HepG2 (cell line): ENCODE measurements around the gene OR9A4. TPM values are rescaled to one million over a fixed set of nuclear protein-coding genes. Genes with fewer than 3 reads are reported as not detected.

Source experiments
- ATAC-seq: fragments of 200-7000 bp; cut with Tn5 transposase; 3 replicates; pipeline ENCODE4 v1.9.1; 2020; ENCODE audit warnings: mild to moderate bottlenecking, moderate library complexity
- Bru-seq: library from RNA; stranded (reverse); fragments of 400-500 nt; gene quantifications from one replicate; lab custom pipeline; 2021; lab: Mats Ljungman, UMichigan
- BruChase-seq, 2 experiments: library from RNA; stranded (reverse); fragments of 400-500 nt; gene quantifications; one replicate each; lab custom pipeline; 2021; lab: Mats Ljungman, UMichigan
- BruUV-seq: library from RNA; stranded (reverse); fragments of 400-500 nt; replicated peaks from 2 replicates; lab custom pipeline; 2021; lab: Mats Ljungman, UMichigan
- CTCF ChIA-PET: fragments of 300-600 bp; formaldehyde crosslinking; extraction: SDS; loops from one replicate; lab custom pipeline; 2021; ENCODE audit warnings: low total read pairs, inconsistent platforms, low intra/inter-chr PET ratio; lab: Yijun Ruan, JAX
- POLR2A ChIA-PET: fragments of 350-600 bp; sonication (Branson Sonifier 250); formaldehyde crosslinking; loops from one replicate; lab custom pipeline; 2020; ENCODE audit warnings: antibody characterized with exemption, inconsistent platforms; lab: Yijun Ruan, JAX
- DNase-seq: peaks from one replicate; pipeline ENCODE4 v3.0.0-alpha.2; 2015; ENCODE audit warnings: low spot score
- FAIRE-seq: peaks from 3 replicates; lab custom pipeline; 2011; peaks lifted over from hg19 to GRCh38; lab: Jason Lieb, UNC
- H2AFZ ChIP-seq: one replicate; pipeline ENCODE4 v1.6.1; 2011; ENCODE audit warnings: low read length, inconsistent platforms
- H3K27ac ChIP-seq: fragments of 300-600 bp; 3 replicates; pipeline ENCODE4 v1.8.0; 2011; ENCODE audit warnings: mixed run types, mild to moderate bottlenecking, mixed read lengths, low read length, inconsistent platforms; ENCODE audit not compliant: insufficient read depth; ENCODE audit errors: extremely low read length
- H3K27me3 ChIP-seq, 2 experiments: fragments of 200-600 bp in 1 of 2; 2 replicates in 1 of 2; 3 replicates in 1 of 2; pipeline versions ENCODE4 v1.6.0 to v1.8.0; 2011; ENCODE audit warnings: low read length in 2 of 2, mild to moderate bottlenecking in 2 of 2, moderate library complexity in 2 of 2, inconsistent platforms in 1 of 2; ENCODE audit not compliant: insufficient read depth in 2 of 2, control insufficient read depth in 1 of 2
- H3K36me3 ChIP-seq, 2 experiments: fragments of 200-600 bp in 1 of 2; replicated peaks in 1 of 2; 2 replicates in 1 of 2; 3 replicates in 1 of 2; pipeline versions ENCODE4 v1.5.1 to v1.8.0; 2011; ENCODE audit warnings: low read length in 2 of 2, inconsistent platforms in 1 of 2; ENCODE audit not compliant: insufficient read depth in 2 of 2, control insufficient read depth in 1 of 2
- H3K4me1 ChIP-seq: 2 replicates; pipeline ENCODE4 v1.5.1; 2012; ENCODE audit warnings: low read length, inconsistent platforms; ENCODE audit not compliant: insufficient read depth
- H3K4me2 ChIP-seq: 2 replicates; pipeline ENCODE4 v1.6.0; 2011; ENCODE audit warnings: low read depth, low read length, inconsistent platforms
- H3K4me3 ChIP-seq, 3 experiments: fragments of 200-600 bp in 1 of 3; sonication (generic), shearing (Covaris generic) in 1 of 3; replicated peaks in 1 of 3; 2 replicates each; pipeline ENCODE4 v1.5.1; 2011 to 2016; ENCODE audit warnings: low read length in 3 of 3, inconsistent platforms in 2 of 3, low read depth in 2 of 3, mild to moderate bottlenecking in 2 of 3, control low read depth in 1 of 3, mixed read lengths in 1 of 3; ENCODE audit not compliant: insufficient read depth in 1 of 3
- H3K79me2 ChIP-seq: one replicate; pipeline ENCODE4 v1.6.1; 2011; ENCODE audit warnings: low read length, inconsistent platforms; ENCODE audit not compliant: insufficient read depth
- H3K9ac ChIP-seq: 2 replicates; pipeline ENCODE4 v1.6.0; 2011; ENCODE audit warnings: mild to moderate bottlenecking, low read depth, low read length, inconsistent platforms; ENCODE audit not compliant: insufficient read depth
- H3K9me3 ChIP-seq: 2 replicates; pipeline ENCODE4 v1.5.1; 2012; ENCODE audit warnings: mild to moderate bottlenecking, low read length
- H4K20me1 ChIP-seq: 2 replicates; pipeline ENCODE4 v1.6.0; 2011; ENCODE audit warnings: inconsistent platforms, mild to moderate bottlenecking, low read length, moderate library complexity; ENCODE audit not compliant: insufficient read depth
- EHMT2 ChIP-seq: fragments of 200-600 bp; sonication (generic); IDR thresholded peaks from 2 replicates; pipeline ENCODE4 v1.7.0; 2017; ENCODE audit warnings: antibody characterized with exemption, low read depth, low read length, borderline replicate concordance
- HNF4A ChIP-seq: sonication (generic); formaldehyde crosslinking; IDR thresholded peaks from 2 replicates; pipeline ENCODE4 v1.4.0; 2020; ENCODE audit warnings: missing genetic modification reagents
- NR3C1 ChIP-seq: sonication (generic); formaldehyde crosslinking; IDR thresholded peaks from 2 replicates; pipeline ENCODE4 v1.4.0; 2020; ENCODE audit warnings: missing genetic modification reagents
- U2AF2 ChIP-seq: fragments of 200-400 bp; formaldehyde crosslinking; IDR thresholded peaks from 2 replicates; pipeline ENCODE4 v1.6.1; 2017; ENCODE audit warnings: low read depth, mild to moderate bottlenecking, low read length
- ZNF331 ChIP-seq: sonication (generic); formaldehyde crosslinking; IDR thresholded peaks from 2 replicates; pipeline ENCODE4 v1.4.0; 2020; ENCODE audit warnings: missing genetic modification reagents
- ZNF83 ChIP-seq: sonication (generic); formaldehyde crosslinking; IDR thresholded peaks from 2 replicates; pipeline ENCODE4 v1.4.0; 2020; ENCODE audit warnings: missing genetic modification reagents, mild to moderate bottlenecking, borderline replicate concordance
- WGBS: methylation state at CpG from one replicate; pipeline ENCODE4 v1.1.6; 2017; ENCODE audit warnings: low lambda C conversion rate; 5-methylcytosine and 5-hydroxymethylcytosine counted together
- in situ Hi-C: cut with HindIII; loops from 2 replicates; pipeline ENCODE4 v1.10.0; 2017; ENCODE audit warnings: low pct_unique_long_range_greater_than_20kb; ENCODE audit not compliant: extremely low pct_ligation_motif_present
- intact Hi-C: fragments of 100-400 bp; cut with micrococcal nuclease; formaldehyde crosslinking; loops from one replicate; pipeline ENCODE4 v1.10.0; 2022; ENCODE audit not compliant: unreplicated experiment
- long read RNA-seq, 2 experiments: library from RNA in 1 of 2; library from polyadenylated mRNA in 1 of 2; stranded (forward) in 1 of 2; unstranded in 1 of 2; transcript quantifications; one replicate each; pipeline ENCODE4 v2.0.0, GENCODE V29; 2019 to 2022
- polyA minus RNA-seq, 3 experiments: library from RNA; depleted of rRNA, polyadenylated mRNA; stranded (reverse); fragments of >200 nt; gene quantifications; 2 replicates each; pipeline ENCODE4 v1.2.3, GENCODE V29; 2011; ENCODE audit warnings: low replicate concordance in 1 of 3
- polyA plus RNA-seq, 8 experiments: library from polyadenylated mRNA; depleted of rRNA in 3 of 8; stranded (reverse) in 7 of 8; unstranded in 1 of 8; fragments of >200 nt; fragmentation: Illumina TruSeq in 4 of 8; extraction: Trizol in 4 of 8; gene quantifications; 2 replicates each; pipeline versions ENCODE4 v1.2.1 to v1.2.3, GENCODE V29; 2011 to 2016; ENCODE audit warnings: low read depth in 4 of 8, missing spikeins in 1 of 8, mixed read lengths in 1 of 8; ENCODE audit not compliant: insufficient read depth in 1 of 8
- total RNA-seq, 5 experiments: library from RNA; depleted of rRNA; stranded (reverse); fragments of >200 nt; fragmentation: Illumina TruSeq; extraction: Trizol; gene quantifications; 2 replicates each; pipeline ENCODE4 v1.2.3, GENCODE V29; 2016; ENCODE audit warnings: low read depth in 1 of 5
- TF ChIP-seq, protein P1 (sequence below): sonication (generic); formaldehyde crosslinking; IDR thresholded peaks from 2 replicates; pipeline ENCODE4 v1.9.0; 2021; ENCODE audit warnings: missing genetic modification reagents, mild to moderate bottlenecking, borderline replicate concordance
- TF ChIP-seq, protein P2 (sequence below): IDR thresholded peaks from 2 replicates; pipeline ENCODE4 v1.6.1; 2016

Gene OR9A4, protein sequence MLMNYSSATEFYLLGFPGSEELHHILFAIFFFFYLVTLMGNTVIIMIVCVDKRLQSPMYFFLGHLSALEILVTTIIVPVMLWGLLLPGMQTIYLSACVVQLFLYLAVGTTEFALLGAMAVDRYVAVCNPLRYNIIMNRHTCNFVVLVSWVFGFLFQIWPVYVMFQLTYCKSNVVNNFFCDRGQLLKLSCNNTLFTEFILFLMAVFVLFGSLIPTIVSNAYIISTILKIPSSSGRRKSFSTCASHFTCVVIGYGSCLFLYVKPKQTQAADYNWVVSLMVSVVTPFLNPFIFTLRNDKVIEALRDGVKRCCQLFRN
- total RNA-seq (2016; rRNA removed; fragmentation: Illumina TruSeq; extraction: Trizol): not detected in 2 replicates
- total RNA-seq (2016; cell fraction: cytosol; rRNA removed; fragmentation: Illumina TruSeq; extraction: Trizol; ENCODE audit: low read depth): not detected in 2 replicates
- total RNA-seq (2016; cell fraction: insoluble cytoplasmic fraction; rRNA removed; fragmentation: Illumina TruSeq; extraction: Trizol): not detected in 2 replicates
- not detected in 2 replicates for total RNA-seq (2016; cell fraction: membrane; rRNA removed; fragmentation: Illumina TruSeq; extraction: Trizol)
- total RNA-seq (2016; cell fraction: nucleus; rRNA removed; fragmentation: Illumina TruSeq; extraction: Trizol): 0.31 and 0.37 TPM in 2 replicates
- 0.10 TPM in 1 of 2 replicates, not detected in the other for polyA plus RNA-seq (2011; rRNA removed)
- not detected in 2 replicates for polyA plus RNA-seq (2011; cell fraction: cytosol; rRNA removed)
- polyA plus RNA-seq (2011; cell fraction: nucleus; rRNA removed): 0.16 and 0.33 TPM in 2 replicates
- polyA plus RNA-seq (2012): not detected in 2 replicates
- not detected in 2 replicates for polyA plus RNA-seq (2016; cell fraction: cytosol; fragmentation: Illumina TruSeq; extraction: Trizol; ENCODE audit: low read depth)
- not detected in 2 replicates for polyA plus RNA-seq (2016; cell fraction: insoluble cytoplasmic fraction; fragmentation: Illumina TruSeq; extraction: Trizol; ENCODE audit: low read depth)
- not detected in 2 replicates for polyA plus RNA-seq (2016; cell fraction: membrane; fragmentation: Illumina TruSeq; extraction: Trizol; ENCODE audit: low read depth)
- not detected in 2 replicates for polyA plus RNA-seq (2016; cell fraction: nucleus; fragmentation: Illumina TruSeq; extraction: Trizol; ENCODE audit: insufficient read depth, low read depth)
- 1.0 TPM in 1 of 2 replicates, not detected in the other for polyA minus RNA-seq (2011; rRNA and poly(A)+ RNA removed; ENCODE audit: low replicate concordance)
- not detected in 2 replicates for polyA minus RNA-seq (2011; cell fraction: cytosol; rRNA and poly(A)+ RNA removed)
- 3.7 and 3.9 TPM in 2 replicates for polyA minus RNA-seq (2011; cell fraction: nucleus; rRNA and poly(A)+ RNA removed)
- Bru-seq, nascent RNA: percentile 41 among the genes with signal in this experiment
- percentile 40 among the genes with signal in this experiment for BruChase-seq, experiment 1, labeled RNA remaining after a 6-hour chase
- percentile 54 among the genes with signal in this experiment for BruChase-seq, experiment 2, labeled RNA remaining after a 2-hour chase
- long read RNA-seq, experiment 1: 0 reads
- long read RNA-seq, experiment 2: 0 reads

DNA sequence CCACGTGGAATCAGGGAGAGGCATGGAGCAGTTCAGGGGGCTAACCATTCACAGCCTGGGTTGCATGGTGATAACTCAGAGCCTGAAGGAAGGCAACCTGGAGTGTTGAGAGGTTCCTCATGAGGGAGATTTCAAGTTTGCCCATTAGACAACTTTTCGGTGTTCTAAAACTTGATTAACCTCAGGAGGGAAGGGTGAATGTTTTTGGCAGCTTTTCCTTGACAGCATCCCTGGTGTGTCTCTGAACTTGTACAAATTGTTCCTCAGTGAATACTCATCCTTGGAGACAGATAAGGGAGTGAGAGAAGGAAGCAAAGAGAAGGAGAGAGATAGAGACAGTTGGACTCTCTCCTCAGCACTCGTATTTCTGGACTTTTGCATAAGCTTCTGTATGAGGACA, at the start of gene OR9A4:
TSS of gene OR9A4 (plus strand) at position 301 of the 400 bp plus-strand sequence. CDS start 2,477 bp downstream, outside the sequence.
- TF ChIP-seq, protein P1, sequence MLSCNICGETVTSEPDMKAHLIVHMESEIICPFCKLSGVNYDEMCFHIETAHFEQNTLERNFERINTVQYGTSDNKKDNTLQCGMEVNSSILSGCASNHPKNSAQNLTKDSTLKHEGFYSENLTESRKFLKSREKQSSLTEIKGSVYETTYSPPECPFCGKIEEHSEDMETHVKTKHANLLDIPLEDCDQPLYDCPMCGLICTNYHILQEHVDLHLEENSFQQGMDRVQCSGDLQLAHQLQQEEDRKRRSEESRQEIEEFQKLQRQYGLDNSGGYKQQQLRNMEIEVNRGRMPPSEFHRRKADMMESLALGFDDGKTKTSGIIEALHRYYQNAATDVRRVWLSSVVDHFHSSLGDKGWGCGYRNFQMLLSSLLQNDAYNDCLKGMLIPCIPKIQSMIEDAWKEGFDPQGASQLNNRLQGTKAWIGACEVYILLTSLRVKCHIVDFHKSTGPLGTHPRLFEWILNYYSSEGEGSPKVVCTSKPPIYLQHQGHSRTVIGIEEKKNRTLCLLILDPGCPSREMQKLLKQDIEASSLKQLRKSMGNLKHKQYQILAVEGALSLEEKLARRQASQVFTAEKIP: no peak
- TF ChIP-seq U2AF2 (no peak), ZNF83 (CRISPR knock-in tag) (no peak), ZNF331 (CRISPR knock-in tag) (no peak), HNF4A (CRISPR knock-in tag) (no peak), NR3C1 (CRISPR knock-in tag) (no peak), EHMT2 (no peak)
- TF ChIP-seq, protein P2, sequence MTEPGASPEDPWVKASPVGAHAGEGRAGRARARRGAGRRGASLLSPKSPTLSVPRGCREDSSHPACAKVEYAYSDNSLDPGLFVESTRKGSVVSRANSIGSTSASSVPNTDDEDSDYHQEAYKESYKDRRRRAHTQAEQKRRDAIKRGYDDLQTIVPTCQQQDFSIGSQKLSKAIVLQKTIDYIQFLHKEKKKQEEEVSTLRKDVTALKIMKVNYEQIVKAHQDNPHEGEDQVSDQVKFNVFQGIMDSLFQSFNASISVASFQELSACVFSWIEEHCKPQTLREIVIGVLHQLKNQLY (CRISPR knock-in tag): no peak
- H2AFZ ChIP-seq: no peak within 1 kb of the TSS
- no TSS peak for BruUV-seq
- ATAC-seq (no peak), DNase-seq (no peak), FAIRE-seq (no peak)
- no peaks in the 10 kb centered on the region for H3K9me3 ChIP-seq
- WGBS: 26% methylated on average over 3 of the region's 3 CpGs
- intact Hi-C loops: no loop called here
- no peaks in the 10 kb centered on the region for H3K79me2 ChIP-seq
- H4K20me1 ChIP-seq: no peaks in the 10 kb centered on the region
- no peaks in the 10 kb centered on the region for H3K36me3 ChIP-seq
- no peak within 1 kb of the TSS for H3K4me2 ChIP-seq
- in situ Hi-C loops: no loop called here
- ChIA-PET CTCF (no interaction called here), POLR2A (no interaction called here)
- no peak within 1 kb of the TSS for H3K9ac ChIP-seq
- H3K27ac ChIP-seq: no peak within 1 kb of the TSS
- no peaks in the 10 kb centered on the region for H3K4me1 ChIP-seq
- no peaks in the 10 kb centered on the region for H3K27me3 ChIP-seq
- H3K4me3 ChIP-seq: no peak within 1 kb of the TSS
